Measurements from ENCODE around the gene FREM2. TPM values are rescaled to one million over a fixed set of nuclear protein-coding genes. Genes with fewer than 3 reads are reported as not detected.

FREM2 gene
- total and polyA plus RNA-seq, 2 of the 13 experiments (the other 11 are each of a cell fraction or from before 2014, with no cell fraction given), result not detected

GRCh38 chr13:38803531-38803930 lies 116.7 kb downstream of the FREM2 start:
- no peak overlapping the region for H3K27ac ChIP-seq (ENCODE audit: extremely low read length, insufficient read depth, low read length)
- DNase-seq (ENCODE audit: low spot score) (no peak), ATAC-seq (no peak), FAIRE-seq (no peak)
- 0 out of 2 replicates have a peak, but pooled peaks cover 3% of the 10 kb centered on the region for H3K9me3 ChIP-seq (ENCODE audit: low read length)
- no peaks in the 10 kb centered on the region for H3K4me1 ChIP-seq (ENCODE audit: insufficient read depth, low read length)
- no peaks in the 10 kb centered on the region for H3K27me3 ChIP-seq (ENCODE audit: control insufficient read depth in 1 of 2, insufficient read depth in 2 of 2, low read length in 2 of 2)
- intact Hi-C loops (cut with micrococcal nuclease; ENCODE audit: unreplicated experiment) (no loop called here), in situ Hi-C loops (cut with HindIII; ENCODE audit: extremely low pct_ligation_motif_present, low pct_unique_long_range_greater_than_20kb) (no loop called here)
- CTCF ChIA-PET (ENCODE audit: low intra/inter-chr PET ratio, low total read pairs), result no interaction called here
- no peak overlapping the region for H3K4me3 ChIP-seq (replicated peaks in 1 of 3; ENCODE audit: insufficient read depth in 1 of 3, low read depth in 2 of 3, low read length in 3 of 3)
- H3K36me3 ChIP-seq (replicated peaks in 1 of 2; ENCODE audit: control insufficient read depth in 1 of 2, insufficient read depth in 2 of 2, low read length in 2 of 2), result no peaks in the 10 kb centered on the region
- POLR2A ChIA-PET, result no interaction called here
- no peak overlapping the region for H3K9ac ChIP-seq (ENCODE audit: insufficient read depth, low read depth, low read length)
- no peak overlapping the region for H2AFZ ChIP-seq (ENCODE audit: low read length)
- no peak overlapping the region for H3K4me2 ChIP-seq (ENCODE audit: low read depth, low read length)
- no peaks in the 10 kb centered on the region for H3K79me2 ChIP-seq (ENCODE audit: insufficient read depth, low read length)
- no peak for TF ChIP-seq ZSCAN20 (CRISPR knock-in tag; IDR thresholded peaks at IDR 0.05; ENCODE audit: borderline replicate concordance)
- no TSS peak for BruUV-seq (replicated peaks)
- H4K20me1 ChIP-seq (ENCODE audit: insufficient read depth, low read length), result no peaks in the 10 kb centered on the region
- WGBS (ENCODE audit: low lambda C conversion rate), result 7% methylated on average over 2 of the region's 2 CpGs

- 4% methylated on average over 2 of the region's 2 CpGs for WGBS (ENCODE audit: low lambda C conversion rate)
- TF ChIP-seq WIZ (CRISPR knock-in tag; IDR thresholded peaks at IDR 0.05) (no peak), KDM5B (CRISPR knock-in tag; IDR thresholded peaks at IDR 0.05; ENCODE audit: borderline replicate concordance) (no peak), KDM5A (IDR thresholded peaks at IDR 0.05; ENCODE audit: borderline replicate concordance, low read length) (no peak), ZNF724P (CRISPR knock-in tag; IDR thresholded peaks at IDR 0.05; ENCODE audit: borderline replicate concordance) (no peak), ZBTB1 (CRISPR knock-in tag; IDR thresholded peaks at IDR 0.05; ENCODE audit: borderline replicate concordance) (no peak), FOXC1 (CRISPR knock-in tag; IDR thresholded peaks at IDR 0.05; ENCODE audit: borderline replicate concordance) (no peak), ADNP (CRISPR knock-in tag; IDR thresholded peaks at IDR 0.05) (no peak), MAZ (IDR thresholded peaks at IDR 0.05; ENCODE audit: borderline replicate concordance, low read depth, low read length) (no peak), MAZ (CRISPR knock-in tag; IDR thresholded peaks at IDR 0.05; ENCODE audit: low read depth) (no peak), ATM (IDR thresholded peaks at IDR 0.05; ENCODE audit: borderline replicate concordance) (no peak), NFAT5 (CRISPR knock-in tag; IDR thresholded peaks at IDR 0.05) (no peak)
Measured at GRCh38 chr13:38804061-38804460, 117.2 kb downstream of the FREM2 start.

More at GRCh38 chr13:38804061-38804460, 117.2 kb downstream of the FREM2 start:
- ChIA-PET POLR2A (no interaction called here), CTCF (ENCODE audit: low intra/inter-chr PET ratio, low total read pairs) (no interaction called here)
- no peak for ATAC-seq
- H3K4me3 ChIP-seq (replicated peaks in 1 of 3; ENCODE audit: insufficient read depth in 1 of 3, low read depth in 2 of 3, low read length in 3 of 3), result no peak overlapping the region
- no peaks in the 10 kb centered on the region for H3K79me2 ChIP-seq (ENCODE audit: insufficient read depth, low read length)
- H3K4me1 ChIP-seq (ENCODE audit: insufficient read depth, low read length), result no peaks in the 10 kb centered on the region
- peaks cover 3% of the 10 kb centered on the region; the same call in 1 of the 2 replicates for H3K9me3 ChIP-seq (ENCODE audit: low read length)
- FAIRE-seq, result no peak
- intact Hi-C loops (cut with micrococcal nuclease; ENCODE audit: unreplicated experiment) (no loop called here), in situ Hi-C loops (cut with HindIII; ENCODE audit: extremely low pct_ligation_motif_present, low pct_unique_long_range_greater_than_20kb) (no loop called here)
- no peaks in the 10 kb centered on the region for H4K20me1 ChIP-seq (ENCODE audit: insufficient read depth, low read length)
- no peaks in the 10 kb centered on the region for H3K36me3 ChIP-seq (replicated peaks in 1 of 2; ENCODE audit: control insufficient read depth in 1 of 2, insufficient read depth in 2 of 2, low read length in 2 of 2)
- no peak overlapping the region for H3K9ac ChIP-seq (ENCODE audit: insufficient read depth, low read depth, low read length)
- no peak overlapping the region for H3K27ac ChIP-seq (ENCODE audit: extremely low read length, insufficient read depth, low read length)
- H2AFZ ChIP-seq (ENCODE audit: low read length), result no peak overlapping the region
- no peaks in the 10 kb centered on the region for H3K27me3 ChIP-seq (ENCODE audit: control insufficient read depth in 1 of 2, insufficient read depth in 2 of 2, low read length in 2 of 2)
- BruUV-seq (replicated peaks), result no TSS peak
- no peak for DNase-seq (ENCODE audit: low spot score)
- no peak overlapping the region for H3K4me2 ChIP-seq (ENCODE audit: low read depth, low read length)
